GM19099 (cell line): ENCODE results near the gene DYNLL1.

Experiments
- POLR2A ChIP-seq: IDR thresholded peaks from 3 replicates; pipeline ENCODE4 v1.6.1; 2011; ENCODE audit warnings: low read depth; ENCODE audit not compliant: insufficient read length; ENCODE audit errors: extremely low read depth

DYNLL1 gene

GRCh38 chr12:120490833-120491512 is 4.9 kb upstream of the DYNLL1 start:
- TF ChIP-seq POLR2A, result no peak

DNA sequence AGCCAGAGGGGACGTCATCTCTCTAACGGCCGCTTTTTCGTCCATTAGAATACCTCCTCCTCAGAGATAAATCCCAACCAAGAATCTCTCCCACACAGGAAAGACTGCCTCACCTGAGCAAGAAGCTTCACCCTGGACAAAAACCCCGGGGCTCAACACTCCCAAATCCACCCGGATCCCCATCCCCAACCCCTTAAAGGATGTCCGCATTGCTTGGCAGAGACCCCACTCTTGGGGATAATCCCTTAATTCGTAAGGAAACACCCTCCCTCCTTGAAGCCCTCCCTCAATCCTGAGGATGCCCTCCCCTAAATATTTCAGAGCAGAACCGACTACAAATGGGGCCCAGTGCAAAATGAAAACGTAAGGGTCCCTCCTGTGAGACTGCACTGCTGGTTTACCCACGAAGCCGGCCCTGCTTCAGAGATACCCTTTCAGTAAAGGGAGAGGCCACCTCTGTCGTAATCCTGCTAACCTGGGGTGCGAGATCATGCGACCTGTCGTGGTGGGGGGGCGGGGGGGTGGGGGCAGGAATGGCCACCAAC is 655 bp upstream of the DYNLL1 start:
- TF ChIP-seq POLR2A, result no peak

GRCh38 chr12:120496413-120497340 is 764 bp downstream of the DYNLL1 start:
- TF ChIP-seq POLR2A, result no peak

GRCh38 chr12:120497524-120498150 is 1.7 kb downstream of the DYNLL1 start:
- TF ChIP-seq POLR2A, result no peak

DNA sequence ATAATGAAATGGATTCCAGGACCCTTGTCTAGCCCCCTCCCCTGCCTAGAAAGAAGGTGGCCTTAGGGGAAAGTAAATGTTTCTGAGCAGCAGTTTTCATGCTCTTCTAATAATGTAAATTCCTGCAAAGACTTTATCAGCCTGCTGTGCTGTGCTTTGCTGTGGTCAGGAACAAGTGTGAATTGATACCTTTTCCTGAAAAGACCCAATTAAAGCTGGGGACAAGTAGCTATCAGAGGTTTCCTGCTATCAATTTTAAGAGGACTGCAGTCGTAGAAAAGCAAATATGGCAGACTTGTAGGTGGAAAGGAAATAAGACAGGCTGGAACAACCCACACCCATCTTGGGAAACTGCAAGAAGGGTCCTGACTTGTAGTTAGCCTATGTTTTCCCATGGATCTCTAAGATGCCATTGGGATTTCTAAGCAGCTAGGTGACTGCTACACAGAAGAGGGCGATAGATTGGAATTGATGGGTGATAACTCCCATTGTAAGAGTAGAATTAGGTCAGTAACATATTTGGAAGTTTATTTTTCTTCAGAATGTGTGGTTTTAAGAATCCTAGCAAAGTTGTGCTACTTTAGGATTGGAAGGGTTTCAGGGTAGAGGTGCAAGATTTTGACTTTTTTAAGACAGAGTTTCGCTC is 3.1 kb downstream of the DYNLL1 start:
- TF ChIP-seq POLR2A, result no peak

- no peak for TF ChIP-seq POLR2A
These were observed 4.7 kb downstream of the DYNLL1 start for GRCh38 chr12:120500581-120500980.

- no peak for TF ChIP-seq POLR2A
These were observed 8.7 kb downstream of the DYNLL1 start for GRCh38 chr12:120504587-120504986.

DNA sequence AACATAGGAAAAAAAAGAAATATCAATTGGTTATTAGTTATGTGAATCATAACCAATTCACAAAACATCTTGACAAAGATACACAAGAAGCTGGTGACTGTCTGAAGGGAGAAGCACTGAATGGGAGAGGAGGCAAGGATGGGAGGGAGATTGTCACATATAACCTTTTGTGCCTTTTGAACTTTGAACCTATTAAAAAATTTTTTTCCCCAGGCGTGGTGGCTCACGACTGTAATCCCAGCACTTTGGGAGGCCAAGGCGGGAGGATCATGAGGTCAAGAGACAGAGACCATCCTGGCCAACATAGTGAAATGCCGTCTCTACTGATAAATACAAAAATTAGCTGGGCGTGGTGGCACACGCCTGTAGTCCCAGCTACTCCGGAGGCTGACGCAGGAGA is 12.6 kb downstream of the DYNLL1 start:
- TF ChIP-seq POLR2A, result no peak

GRCh38 chr12:120514002-120514401 is 18.1 kb downstream of the DYNLL1 start:
- TF ChIP-seq POLR2A, result no peak

DNA sequence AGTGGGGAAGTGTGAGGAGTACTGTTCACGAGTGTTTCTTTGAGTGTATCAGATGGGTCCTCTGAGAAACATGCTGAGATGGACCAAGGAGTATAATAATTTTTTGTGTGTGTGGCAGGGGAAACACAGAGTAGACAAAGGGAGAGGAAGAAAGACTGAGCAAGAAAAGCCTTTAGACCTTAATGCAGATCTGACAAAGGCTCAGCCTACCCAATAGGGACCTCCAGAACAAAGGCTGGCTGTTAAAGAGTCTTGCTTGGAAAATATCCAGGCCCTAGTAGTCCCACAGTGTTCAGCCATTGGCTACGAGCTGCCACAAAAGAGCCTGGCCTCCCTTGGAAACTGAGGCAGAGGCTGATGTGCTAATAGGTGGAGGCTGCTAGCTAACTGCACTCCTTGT is 19.6 kb downstream of the DYNLL1 start:
- no peak for TF ChIP-seq POLR2A

DNA sequence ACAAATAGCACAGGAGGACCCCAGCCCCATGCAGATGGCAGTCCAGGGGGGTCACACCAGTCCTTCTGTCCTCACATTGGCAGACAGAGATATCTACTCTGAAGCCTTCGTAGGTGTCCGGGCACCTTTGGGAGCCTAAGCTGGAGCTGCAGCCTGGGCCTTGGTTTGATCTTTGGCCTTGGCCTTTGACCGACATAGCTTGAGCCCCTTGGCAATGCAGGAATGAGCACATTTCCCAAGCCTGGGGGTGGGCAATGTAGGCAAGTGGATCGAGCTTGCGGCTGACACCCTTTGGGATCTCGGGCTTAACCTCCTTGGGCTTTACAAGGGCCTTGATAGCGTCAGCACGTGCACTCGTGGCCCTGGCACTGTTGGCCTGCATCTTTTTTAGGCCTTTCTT is 26.7 kb downstream of the DYNLL1 start:
- no peak for TF ChIP-seq POLR2A

- peak; percentile 92 for TF ChIP-seq POLR2A
These were observed 33.1 kb downstream of the DYNLL1 start, which contains the start of gene COQ5 for GRCh38 chr12:120528861-120529525. COQ5 (minus strand) TSS chr12:120529158; CDS start chr12:120529141, 17 bp downstream.

DNA sequence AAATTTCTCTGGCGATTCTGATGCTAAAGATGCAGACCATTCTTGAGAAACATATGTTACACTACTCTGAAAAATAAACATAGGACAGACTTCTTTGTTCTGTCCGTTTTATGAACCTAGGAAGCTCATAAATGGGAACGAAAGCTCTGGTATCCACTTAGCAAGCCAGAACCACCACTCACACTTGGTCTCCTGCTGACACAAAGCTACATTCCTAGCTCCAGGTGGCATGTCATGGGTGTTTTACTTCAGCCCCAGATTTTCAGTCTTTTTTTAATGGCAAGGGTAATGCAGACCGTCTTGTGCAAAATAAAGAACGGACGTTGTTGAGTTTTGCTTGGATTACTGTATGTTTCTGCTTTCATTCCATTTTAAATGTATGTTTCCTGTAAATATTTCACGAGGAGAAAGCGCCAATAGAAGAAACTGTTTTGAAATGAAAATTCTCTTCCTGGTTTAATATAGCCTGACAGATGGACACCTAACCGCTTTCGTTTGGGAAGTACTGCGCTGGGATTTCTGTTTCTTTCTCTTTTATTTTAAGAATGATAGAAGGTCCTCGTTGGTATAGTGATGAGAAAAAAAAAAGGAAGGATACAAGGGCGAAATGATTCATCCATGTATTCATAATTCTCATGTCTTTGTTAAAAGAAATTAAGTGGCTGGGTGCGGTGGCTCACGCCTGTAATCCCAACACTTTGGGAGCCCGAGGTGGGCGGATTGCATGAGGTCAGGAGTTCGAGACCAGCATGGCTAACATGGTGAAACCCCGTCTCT is 33.9 kb downstream of the DYNLL1 start:
- TF ChIP-seq POLR2A, result no peak
